Left ventricle myocardium inferior (tissue), 1 donor: ENCODE data around the gene JADE1. TPM values are rescaled to one million over a fixed set of nuclear protein-coding genes. Genes with fewer than 3 reads are reported as not detected.

ENCODE experiments used
- DNase-seq: peaks from one replicate; pipeline ENCODE4 v3.0.0-alpha.2; 2020
- H3K27ac ChIP-seq: fragments of 200-600 bp; replicated peaks from 2 replicates; pipeline ENCODE4 v1.8.0; 2021
- H3K27me3 ChIP-seq: fragments of 200-600 bp; 2 replicates; pipeline ENCODE4 v1.8.0; 2021; ENCODE audit warnings: low read depth
- H3K36me3 ChIP-seq: fragments of 200-600 bp; 2 replicates; pipeline ENCODE4 v1.8.0; 2021
- H3K4me1 ChIP-seq: fragments of 200-600 bp; 2 replicates; pipeline ENCODE4 v1.8.0; 2021
- H3K4me3 ChIP-seq: fragments of 200-600 bp; 2 replicates; pipeline ENCODE4 v1.8.0; 2021; ENCODE audit warnings: mild to moderate bottlenecking, moderate library complexity
- H3K9me3 ChIP-seq: fragments of 200-600 bp; replicated peaks from 2 replicates; pipeline ENCODE4 v1.8.0; 2021
- intact Hi-C: fragments of 100-400 bp; cut with micrococcal nuclease; formaldehyde crosslinking; loops from one replicate; pipeline ENCODE4 v1.11.0; 2022
- total RNA-seq: library from RNA; stranded (reverse); fragmentation: NEBNext Ultra II Directional; extraction: Animal tissue kit (Norgen Biotek cat#: 25700); gene quantifications from one replicate; pipeline ENCODE4 v1.2.1, GENCODE V29; 2021
- TF ChIP-seq, protein P1 (sequence below): fragments of 200-600 bp; IDR thresholded peaks from 2 replicates; pipeline ENCODE4 v1.8.0; 2021; ENCODE audit warnings: antibody characterized with exemption, mild to moderate bottlenecking, borderline replicate concordance
- donor health status: DM: no; HTN: yes; CAD: no; lungs with severe emphysema.

Gene JADE1
- total RNA-seq, 1 donor from 2014 or later: 22.1 TPM

- intact Hi-C loops: no loop called here
- Histone ChIP-seq H3K4me3 (peak overlapping the region; percentile 27), H3K27ac (peak overlapping the region; percentile 68), H3K4me1 (peaks cover 90% of the 10 kb centered on the region), H3K36me3 (peaks cover 18% of the 10 kb centered on the region), H3K9me3 (no peaks in the 10 kb centered on the region), H3K27me3 (no peaks in the 10 kb centered on the region)
- no peak for DNase-seq
- TF ChIP-seq, protein P1, sequence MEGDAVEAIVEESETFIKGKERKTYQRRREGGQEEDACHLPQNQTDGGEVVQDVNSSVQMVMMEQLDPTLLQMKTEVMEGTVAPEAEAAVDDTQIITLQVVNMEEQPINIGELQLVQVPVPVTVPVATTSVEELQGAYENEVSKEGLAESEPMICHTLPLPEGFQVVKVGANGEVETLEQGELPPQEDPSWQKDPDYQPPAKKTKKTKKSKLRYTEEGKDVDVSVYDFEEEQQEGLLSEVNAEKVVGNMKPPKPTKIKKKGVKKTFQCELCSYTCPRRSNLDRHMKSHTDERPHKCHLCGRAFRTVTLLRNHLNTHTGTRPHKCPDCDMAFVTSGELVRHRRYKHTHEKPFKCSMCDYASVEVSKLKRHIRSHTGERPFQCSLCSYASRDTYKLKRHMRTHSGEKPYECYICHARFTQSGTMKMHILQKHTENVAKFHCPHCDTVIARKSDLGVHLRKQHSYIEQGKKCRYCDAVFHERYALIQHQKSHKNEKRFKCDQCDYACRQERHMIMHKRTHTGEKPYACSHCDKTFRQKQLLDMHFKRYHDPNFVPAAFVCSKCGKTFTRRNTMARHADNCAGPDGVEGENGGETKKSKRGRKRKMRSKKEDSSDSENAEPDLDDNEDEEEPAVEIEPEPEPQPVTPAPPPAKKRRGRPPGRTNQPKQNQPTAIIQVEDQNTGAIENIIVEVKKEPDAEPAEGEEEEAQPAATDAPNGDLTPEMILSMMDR: no peak
Observed at GRCh38 chr4:128830906-128831503, 21.5 kb downstream of the JADE1 start.

DNA sequence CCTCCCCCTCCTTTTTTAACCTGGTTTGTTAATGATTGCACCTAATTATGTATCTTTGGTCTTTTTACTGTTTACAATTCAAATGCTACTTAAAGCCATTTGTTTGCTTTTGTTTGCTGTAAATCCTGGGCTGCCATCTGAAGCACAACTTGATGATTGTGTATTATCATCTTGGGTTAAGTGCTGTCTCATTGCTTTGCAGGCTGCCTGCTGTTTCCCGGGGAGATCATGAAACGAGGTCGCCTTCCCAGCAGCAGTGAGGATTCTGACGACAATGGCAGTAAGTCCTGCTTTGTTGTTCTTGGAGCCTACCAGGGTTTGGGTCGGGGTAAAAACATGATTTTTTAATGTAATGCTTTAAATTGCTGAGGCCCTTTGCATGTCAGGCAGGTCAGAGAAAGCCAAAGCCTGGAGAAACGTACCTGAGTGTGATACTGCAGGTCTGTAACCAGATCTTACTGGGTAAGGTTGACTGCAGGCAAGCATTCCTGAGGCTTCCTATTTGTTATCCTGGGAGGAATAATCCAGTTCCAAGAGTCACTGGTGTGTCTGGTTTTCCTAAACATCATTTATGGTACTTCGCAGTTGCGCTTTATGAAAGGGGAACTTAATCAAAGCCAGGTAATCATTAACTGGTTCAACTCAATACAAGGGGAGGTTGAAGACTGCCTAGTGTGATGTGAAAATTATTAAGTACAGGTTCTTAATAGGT, 22.2 kb downstream of the JADE1 start:
- intact Hi-C loops: no loop called here
- H3K36me3 ChIP-seq: peaks cover 18% of the 10 kb centered on the region
- no peak for DNase-seq
- no peaks in the 10 kb centered on the region for H3K9me3 ChIP-seq
- no peaks in the 10 kb centered on the region for H3K27me3 ChIP-seq
- H3K27ac ChIP-seq: peak overlapping the region; percentile 68
- H3K4me3 ChIP-seq: peak overlapping the region; percentile 27
- peaks cover 90% of the 10 kb centered on the region for H3K4me1 ChIP-seq
- TF ChIP-seq, protein P1: no peak

DNA sequence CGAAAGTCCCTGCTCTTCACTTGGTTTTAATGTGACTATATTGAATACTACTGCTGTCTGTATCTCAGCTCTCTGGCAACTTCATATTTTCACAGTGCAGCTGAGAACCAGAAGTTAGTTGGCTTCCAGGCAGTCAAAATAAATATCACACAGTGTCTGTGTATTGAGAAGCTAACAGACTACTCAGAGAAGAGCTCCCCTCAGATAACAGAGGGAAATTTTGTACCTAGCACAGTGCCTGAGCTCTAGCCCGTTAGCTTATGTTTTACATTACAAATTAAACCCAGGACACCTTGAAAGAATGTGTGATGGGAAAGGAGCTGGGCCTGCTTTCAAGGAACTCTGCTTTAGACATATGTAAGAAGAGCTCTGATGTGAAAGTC, 22.7 kb downstream of the JADE1 start:
- Histone ChIP-seq H3K4me1 (peaks cover 90% of the 10 kb centered on the region), H3K36me3 (peaks cover 18% of the 10 kb centered on the region), H3K27me3 (no peaks in the 10 kb centered on the region), H3K27ac (peak overlapping the region; percentile 68), H3K4me3 (no peak overlapping the region), H3K9me3 (no peaks in the 10 kb centered on the region)
- TF ChIP-seq, protein P1: no peak
- DNase-seq: no peak
- intact Hi-C loops: no loop called here

GRCh38 chr4:128835498-128836222, 26.2 kb downstream of the JADE1 start:
- Histone ChIP-seq H3K4me3 (no peak overlapping the region), H3K27me3 (no peaks in the 10 kb centered on the region), H3K4me1 (peaks cover 97% of the 10 kb centered on the region), H3K36me3 (peaks cover 18% of the 10 kb centered on the region), H3K27ac (peak overlapping the region; percentile 89), H3K9me3 (no peaks in the 10 kb centered on the region)
- TF ChIP-seq, protein P1: no peak
- intact Hi-C loops: no loop called here
- DNase-seq: peak; percentile 85

DNA sequence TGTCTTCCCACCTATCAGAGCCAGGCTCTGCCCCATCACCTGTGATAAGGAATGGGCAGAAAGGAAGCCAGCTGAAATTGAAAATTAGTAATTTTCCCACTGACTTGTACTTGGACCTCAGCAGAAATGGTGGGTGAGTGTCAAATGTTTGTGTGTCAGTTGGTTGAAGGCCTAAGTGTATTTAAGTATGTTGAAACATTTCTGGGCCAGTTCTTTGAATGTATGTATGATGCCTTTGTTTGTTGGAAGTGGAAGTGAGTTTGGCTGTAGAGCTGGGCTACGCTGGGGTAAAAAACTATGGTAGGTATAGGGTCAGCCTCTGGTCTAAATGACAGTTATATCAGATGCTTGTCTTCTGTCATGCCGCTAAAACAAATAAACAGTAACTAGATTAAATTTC, 27.7 kb downstream of the JADE1 start:
- H3K4me1 ChIP-seq: peaks cover 97% of the 10 kb centered on the region

More for the DNA sequence above, 27.7 kb downstream of the JADE1 start:
- Histone ChIP-seq H3K9me3 (no peaks in the 10 kb centered on the region), H3K27ac (peak overlapping the region; percentile 89), H3K4me3 (no peak overlapping the region), H3K27me3 (no peaks in the 10 kb centered on the region), H3K36me3 (peaks cover 13% of the 10 kb centered on the region)
- intact Hi-C loops: no loop called here
- TF ChIP-seq, protein P1: no peak
- no peak for DNase-seq
